ENCODE measurements around the gene PFKFB3. TPM values are rescaled to one million over a fixed set of nuclear protein-coding genes. Genes with fewer than 3 reads are reported as not detected.
A peak's percentile ranks its signal among the peaks of the same experiment; 100 is the strongest.
"Not testable (repeated sequence)": the region's sequence is repeated elsewhere in the genome, so short reads cannot be mapped to it uniquely, and the experiment has no call there.

Gene PFKFB3
- total RNA-seq, 1 experiment from 2014 or later, result 36.8 TPM

DNA sequence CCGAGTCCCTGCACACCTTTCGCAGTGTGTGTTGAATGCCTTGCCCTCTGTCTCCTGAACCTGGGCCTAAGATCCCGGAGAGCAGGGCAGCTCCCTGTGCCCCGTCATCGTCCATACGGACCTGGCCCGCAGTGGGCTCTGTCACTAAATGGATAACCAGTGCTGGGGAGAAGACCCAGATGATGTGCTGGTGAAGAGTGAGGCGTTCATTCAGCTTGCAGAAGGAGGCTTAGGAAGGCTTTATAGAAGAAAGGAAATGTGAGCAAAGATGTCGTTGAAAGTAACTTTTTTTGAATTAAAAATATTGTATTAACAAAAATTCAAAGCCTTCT is 34.4 kb downstream of the PFKFB3 start:
- H3K14ac ChIP-seq (ENCODE audit: insufficient read depth, low read length), result no peak overlapping the region
- no peak overlapping the region for H2AFZ ChIP-seq (ENCODE audit: low read length)
- no peak for DNase-seq
- no peak overlapping the region for H3K4ac ChIP-seq (ENCODE audit: low read depth, low read length)
- H2AK5ac ChIP-seq (ENCODE audit: insufficient read length, low read length), result no peak overlapping the region
- no peaks in the 10 kb centered on the region for H3K27me3 Mint-ChIP-seq (ENCODE audit: low read depth)
- peak overlapping the region in 1 of 3 experiments; percentile 89; a peak in 3 of 7 replicates for H3K27ac Mint-ChIP-seq
- H3K4me1 Mint-ChIP-seq, result no peaks in the 10 kb centered on the region; a peak in 1 of 4 replicates
- H3K27ac ChIP-seq (ENCODE audit: insufficient read length, low read depth, low read length), result no peak overlapping the region
- no peak overlapping the region for H3K18ac ChIP-seq (ENCODE audit: insufficient read length, low read depth, low read length)
- H2BK12ac ChIP-seq (ENCODE audit: insufficient read length, low read depth, low read length), result no peak overlapping the region
- no peak overlapping the region for H4K91ac ChIP-seq (ENCODE audit: insufficient read length, low read depth, low read length)
- no peak overlapping the region for H4K5ac ChIP-seq (ENCODE audit: insufficient read length, low read depth, low read length)
- H2BK120ac ChIP-seq (ENCODE audit: low read depth, low read length, poor library complexity, severe bottlenecking), result no peak overlapping the region
- no peak overlapping the region for H3K9ac ChIP-seq (ENCODE audit: extremely low read depth, insufficient read length, low read length)
- no peak overlapping the region for H2BK20ac ChIP-seq (ENCODE audit: low read depth, low read length, poor library complexity, severe bottlenecking)
- H3K4me3 Mint-ChIP-seq, result no peak overlapping the region
- no peak overlapping the region for H4K8ac ChIP-seq (replicated peaks; ENCODE audit: insufficient read length, low read depth, low read length)
- no peak overlapping the region for H3K4me2 ChIP-seq (ENCODE audit: insufficient read depth, insufficient read length, low read length)
- no peaks in the 10 kb centered on the region for H3K27me3 ChIP-seq (ENCODE audit: insufficient read depth, low read length)
- H3K4me1 ChIP-seq (ENCODE audit: insufficient read depth, low read length), result no peaks in the 10 kb centered on the region
- no peak overlapping the region for H2BK5ac ChIP-seq (ENCODE audit: insufficient read length, low read length)
- no peak overlapping the region for H3K23ac ChIP-seq (ENCODE audit: insufficient read length, low read depth, low read length)
- H2BK15ac ChIP-seq (ENCODE audit: low read depth, low read length), result no peak overlapping the region
- H3K79me2 ChIP-seq (ENCODE audit: insufficient read depth, low read length), result no peaks in the 10 kb centered on the region
- no CpG with 5 or more reads among the region's 9 CpGs for WGBS (ENCODE audit: extremely low coverage, insufficient read length, low lambda C conversion rate)
- TF ChIP-seq CTCF (conservative IDR thresholded peaks at IDR 0.05), result no peak
- H3T11ph ChIP-seq (ENCODE audit: low read length), result no peak overlapping the region
- no peaks in the 10 kb centered on the region for H3K9me3 ChIP-seq (ENCODE audit: control insufficient read depth, low read depth, low read length)
- no peak overlapping the region for H3K56ac ChIP-seq (ENCODE audit: insufficient read length, low read depth, low read length)
- peaks cover 2% of the 10 kb centered on the region for H4K20me1 ChIP-seq (ENCODE audit: control insufficient read depth, insufficient read depth, insufficient read length)
- peaks cover 3% of the 10 kb centered on the region for H3K23me2 ChIP-seq (ENCODE audit: insufficient read length, low read depth, low read length, poor library complexity, severe bottlenecking)
- H3K9me3 Mint-ChIP-seq, result no peaks in the 10 kb centered on the region
- no peaks in the 10 kb centered on the region for H3K79me1 ChIP-seq (ENCODE audit: insufficient read depth, low read depth, low read length, poor library complexity, severe bottlenecking)
- peaks cover 17 to 45% (median 35%) of the 10 kb centered on the region in 3 experiments; a peak in 6 of 7 replicates for H3K36me3 Mint-ChIP-seq (ENCODE audit: insufficient read depth in 1 of 3, low read depth in 3 of 3)

DNA sequence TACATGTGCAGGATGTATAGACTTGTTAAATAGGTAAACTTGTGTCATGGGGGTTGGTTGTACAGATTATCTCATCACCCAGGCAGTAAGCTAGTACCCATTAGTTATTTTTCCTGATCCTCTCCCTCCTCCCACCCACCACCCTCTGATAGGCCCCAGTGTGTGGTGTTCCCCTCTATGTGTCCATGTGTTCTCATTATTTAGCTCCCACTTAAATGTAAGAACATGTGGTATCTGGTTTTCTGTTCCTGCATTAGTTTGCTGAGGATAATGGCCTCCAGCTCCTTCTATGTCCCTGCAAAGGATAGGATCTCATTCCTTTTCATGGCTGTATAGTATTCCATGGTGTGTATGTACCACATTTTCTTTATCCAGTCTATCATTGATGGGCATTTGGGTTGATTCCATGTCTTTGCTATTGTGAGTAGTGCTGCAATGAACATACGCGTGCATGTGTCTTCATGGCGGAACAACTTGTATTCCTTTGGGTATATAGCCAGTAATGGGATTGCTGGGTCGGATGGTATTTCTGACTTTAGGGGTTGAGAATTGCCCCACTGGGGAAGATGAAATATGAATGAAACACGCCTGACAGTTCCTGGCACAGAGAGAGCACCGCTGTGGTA is 36.0 kb downstream of the PFKFB3 start:
- not testable (repeated sequence) for H4K20me1 ChIP-seq (ENCODE audit: control insufficient read depth, insufficient read depth, insufficient read length)

More for the DNA sequence above, 36.0 kb downstream of the PFKFB3 start:
- H2BK15ac ChIP-seq (ENCODE audit: low read depth, low read length); H3K4me2 ChIP-seq (ENCODE audit: insufficient read depth, insufficient read length, low read length); H3K4me3 Mint-ChIP-seq; H3K27me3 Mint-ChIP-seq (ENCODE audit: low read depth); H3K4me1 ChIP-seq (ENCODE audit: insufficient read depth, low read length); H3K14ac ChIP-seq (ENCODE audit: insufficient read depth, low read length); H2BK20ac ChIP-seq (ENCODE audit: low read depth, low read length, poor library complexity, severe bottlenecking); H3K23me2 ChIP-seq (ENCODE audit: insufficient read length, low read depth, low read length, poor library complexity, severe bottlenecking); H3K27me3 ChIP-seq (ENCODE audit: insufficient read depth, low read length); H4K8ac ChIP-seq (replicated peaks; ENCODE audit: insufficient read length, low read depth, low read length); H3K23ac ChIP-seq (ENCODE audit: insufficient read length, low read depth, low read length); H3K4ac ChIP-seq (ENCODE audit: low read depth, low read length); DNase-seq; H3K56ac ChIP-seq (ENCODE audit: insufficient read length, low read depth, low read length); H3K27ac ChIP-seq (ENCODE audit: insufficient read length, low read depth, low read length); H2AFZ ChIP-seq (ENCODE audit: low read length); H3K79me1 ChIP-seq (ENCODE audit: insufficient read depth, low read depth, low read length, poor library complexity, severe bottlenecking); H3T11ph ChIP-seq (ENCODE audit: low read length); H2BK120ac ChIP-seq (ENCODE audit: low read depth, low read length, poor library complexity, severe bottlenecking); H3K27ac Mint-ChIP-seq; H2AK5ac ChIP-seq (ENCODE audit: insufficient read length, low read length); H4K5ac ChIP-seq (ENCODE audit: insufficient read length, low read depth, low read length); H3K4me1 Mint-ChIP-seq; H2BK5ac ChIP-seq (ENCODE audit: insufficient read length, low read length); H3K79me2 ChIP-seq (ENCODE audit: insufficient read depth, low read length); H2BK12ac ChIP-seq (ENCODE audit: insufficient read length, low read depth, low read length); H3K9me3 Mint-ChIP-seq; H3K18ac ChIP-seq (ENCODE audit: insufficient read length, low read depth, low read length); H3K9ac ChIP-seq (ENCODE audit: extremely low read depth, insufficient read length, low read length); H3K9me3 ChIP-seq (ENCODE audit: control insufficient read depth, low read depth, low read length); H4K91ac ChIP-seq (ENCODE audit: insufficient read length, low read depth, low read length): not testable (repeated sequence)
- H3K36me3 Mint-ChIP-seq (ENCODE audit: insufficient read depth in 1 of 3, low read depth in 3 of 3), result peaks cover 13 to 30% (median 20%) of the 10 kb centered on the region in 3 experiments; a peak in 6 of 7 replicates
- WGBS (ENCODE audit: extremely low coverage, insufficient read length, low lambda C conversion rate), result no CpG with 5 or more reads among the region's 6 CpGs

Measured in H9 (cell line).